ENCODE data around the gene ADAM29. TPM values are rescaled to one million over a fixed set of nuclear protein-coding genes. Genes with fewer than 3 reads are reported as not detected.

The ADAM29 gene
- total and polyA plus RNA-seq, 2 donors (not counting 1 experiment from before 2014, with no cell fraction given): not detected

DNA sequence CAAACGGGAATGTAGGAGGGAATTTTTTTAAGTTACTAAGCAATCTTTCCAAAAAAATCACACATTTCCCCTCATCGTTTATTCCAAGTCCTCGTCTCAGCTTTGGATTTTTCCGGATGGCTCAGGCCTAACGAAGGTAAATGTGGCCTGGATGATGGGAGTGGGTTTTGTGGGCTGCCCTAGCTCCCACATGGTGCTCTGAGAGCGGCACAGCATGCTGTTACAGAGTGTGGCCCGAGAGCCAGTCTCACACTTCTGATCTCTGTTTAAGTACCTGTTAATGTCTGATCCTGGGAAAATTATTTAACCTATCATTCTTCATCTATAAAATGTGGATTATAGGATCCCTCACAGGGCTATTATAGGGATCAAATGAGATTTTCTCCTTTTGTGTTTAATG lies 38.2 kb upstream of the ADAM29 start:
- no peak overlapping the region for H2AFZ ChIP-seq (ENCODE audit: insufficient read depth, low read depth, low read length, poor library complexity, severe bottlenecking)
- intact Hi-C loops (cut with micrococcal nuclease): no loop called here
- no peak overlapping the region for H3K27ac Mint-ChIP-seq
- H3K9ac ChIP-seq (ENCODE audit: low read length): no peak overlapping the region
- H3K36me3 ChIP-seq (replicated peaks in 1 of 2; ENCODE audit: control extremely low read depth in 1 of 2, control insufficient read depth in 1 of 2, extremely low read depth in 1 of 2, insufficient read depth in 2 of 2, low read length in 1 of 2): no peaks in the 10 kb centered on the region
- peaks cover 0 to 4% (median 0%) of the 10 kb centered on the region in 3 donors for H3K9me3 ChIP-seq (ENCODE audit: control extremely low read depth in 1 of 3, control insufficient read depth in 2 of 3, insufficient read depth in 1 of 3, low read length in 2 of 3)
- no peak overlapping the region for H3K4me2 ChIP-seq (replicated peaks; ENCODE audit: low read depth, low read length, poor library complexity, severe bottlenecking)
- no peak for TF ChIP-seq CTCF (IDR thresholded peaks at IDR 0.05)
- TF ChIP-seq EZH2 (IDR thresholded peaks at IDR 0.05; ENCODE audit: borderline replicate concordance, insufficient read depth, low read depth, low read length, poor library complexity, severe bottlenecking): no peak
- H3K27ac ChIP-seq (ENCODE audit: low read length in 2 of 2): no peak overlapping the region
- ChIA-PET CTCF (no interaction called here), POLR2A (no interaction called here)
- H3K9me3 Mint-ChIP-seq (ENCODE audit: insufficient read depth): no peaks in the 10 kb centered on the region
- 100% methylated on average over 1 of the region's 7 CpGs for WGBS (ENCODE audit: insufficient coverage)
- no peak overlapping the region for H3K4me3 ChIP-seq (ENCODE audit: control extremely low read depth in 1 of 5, extremely low read depth in 1 of 5, insufficient read depth in 1 of 5, low read depth in 2 of 5, low read length in 4 of 5)
- H3K4me1 Mint-ChIP-seq: peaks cover 1% of the 10 kb centered on the region
- no peak overlapping the region for H3K4me3 Mint-ChIP-seq
- no peaks in the 10 kb centered on the region for H3K4me1 ChIP-seq (ENCODE audit: control insufficient read depth in 2 of 2, insufficient read depth in 2 of 2, low read length in 2 of 2)
- H4K20me1 ChIP-seq (ENCODE audit: control insufficient read depth, insufficient read depth, low read length, poor library complexity, severe bottlenecking): no peaks in the 10 kb centered on the region
- H3K79me2 ChIP-seq (ENCODE audit: control insufficient read depth, insufficient read depth, low read length): no peaks in the 10 kb centered on the region
- no peaks in the 10 kb centered on the region for H3K27me3 Mint-ChIP-seq
- H3K27me3 ChIP-seq (replicated peaks in 1 of 4; ENCODE audit: control extremely low read depth in 1 of 4, control insufficient read depth in 3 of 4, insufficient read depth in 4 of 4, low read length in 3 of 4): no peaks in the 10 kb centered on the region
- no peak for DNase-seq
- ATAC-seq (ENCODE audit: low read depth): no peak

- CTCF ChIA-PET: no interaction called here
- no peaks in the 10 kb centered on the region for H3K4me1 ChIP-seq (ENCODE audit: control insufficient read depth in 2 of 2, insufficient read depth in 2 of 2, low read length in 2 of 2)
- Mint-ChIP-seq H3K4me1 (peaks cover 2% of the 10 kb centered on the region), H3K9me3 (ENCODE audit: insufficient read depth) (no peaks in the 10 kb centered on the region), H3K4me3 (no peak overlapping the region), H3K27ac (no peak overlapping the region), H3K27me3 (no peaks in the 10 kb centered on the region)
- H3K27me3 ChIP-seq (replicated peaks in 1 of 4; ENCODE audit: control extremely low read depth in 1 of 4, control insufficient read depth in 3 of 4, insufficient read depth in 4 of 4, low read length in 3 of 4): no peaks in the 10 kb centered on the region
- H3K4me3 ChIP-seq (ENCODE audit: control extremely low read depth in 1 of 5, extremely low read depth in 1 of 5, insufficient read depth in 1 of 5, low read depth in 2 of 5, low read length in 4 of 5): no peak overlapping the region
- no peaks in the 10 kb centered on the region for H3K36me3 ChIP-seq (replicated peaks in 1 of 2; ENCODE audit: control extremely low read depth in 1 of 2, control insufficient read depth in 1 of 2, extremely low read depth in 1 of 2, insufficient read depth in 2 of 2, low read length in 1 of 2)
- H4K20me1 ChIP-seq (ENCODE audit: control insufficient read depth, insufficient read depth, low read length, poor library complexity, severe bottlenecking): no peaks in the 10 kb centered on the region
- no peaks in the 10 kb centered on the region for H3K9me3 ChIP-seq (ENCODE audit: control extremely low read depth in 1 of 3, control insufficient read depth in 2 of 3, insufficient read depth in 1 of 3, low read length in 2 of 3)
- H3K27ac ChIP-seq (ENCODE audit: low read length in 2 of 2): no peak overlapping the region
- H3K9ac ChIP-seq (ENCODE audit: low read length): no peak overlapping the region
- TF ChIP-seq CTCF (IDR thresholded peaks at IDR 0.05) (no peak), EZH2 (IDR thresholded peaks at IDR 0.05; ENCODE audit: borderline replicate concordance, insufficient read depth, low read depth, low read length, poor library complexity, severe bottlenecking) (no peak)
- H2AFZ ChIP-seq (ENCODE audit: insufficient read depth, low read depth, low read length, poor library complexity, severe bottlenecking): no peak overlapping the region
- WGBS (ENCODE audit: insufficient coverage): no CpG with 5 or more reads among the region's 6 CpGs
- DNase-seq: no peak
- no peak overlapping the region for H3K4me2 ChIP-seq (replicated peaks; ENCODE audit: low read depth, low read length, poor library complexity, severe bottlenecking)
- H3K79me2 ChIP-seq (ENCODE audit: control insufficient read depth, insufficient read depth, low read length): no peaks in the 10 kb centered on the region
- intact Hi-C loops (cut with micrococcal nuclease): no loop called here
- POLR2A ChIA-PET: no interaction called here
- no peak for ATAC-seq (ENCODE audit: low read depth)
Measured at GRCh38 chr4:174882317-174882992, 35.7 kb upstream of the ADAM29 start.
